Uterus (tissue), 2 donors: ENCODE results near the gene ATP2C2.

Experiments used
- POLR2A ChIP-seq, 2 donors: fragments of 450-650 bp; IDR thresholded peaks; one replicate each; pipeline ENCODE4 v1.6.1; 2016; ENCODE audit warnings: antibody characterized with exemption in 2 of 2, mild to moderate bottlenecking in 1 of 2, moderate library complexity in 1 of 2
- TF ChIP-seq, protein P1 (sequence below), 4 experiments: fragments of 200-600 bp in 2 of 4; fragments of 450-650 bp in 2 of 4; sonication (generic) in 2 of 4; IDR thresholded peaks; one replicate each; pipeline ENCODE4 v1.5.1; 2016 to 2019; ENCODE audit warnings: antibody characterized with exemption in 4 of 4, mild to moderate bottlenecking in 2 of 4, moderate library complexity in 1 of 4

DNA sequence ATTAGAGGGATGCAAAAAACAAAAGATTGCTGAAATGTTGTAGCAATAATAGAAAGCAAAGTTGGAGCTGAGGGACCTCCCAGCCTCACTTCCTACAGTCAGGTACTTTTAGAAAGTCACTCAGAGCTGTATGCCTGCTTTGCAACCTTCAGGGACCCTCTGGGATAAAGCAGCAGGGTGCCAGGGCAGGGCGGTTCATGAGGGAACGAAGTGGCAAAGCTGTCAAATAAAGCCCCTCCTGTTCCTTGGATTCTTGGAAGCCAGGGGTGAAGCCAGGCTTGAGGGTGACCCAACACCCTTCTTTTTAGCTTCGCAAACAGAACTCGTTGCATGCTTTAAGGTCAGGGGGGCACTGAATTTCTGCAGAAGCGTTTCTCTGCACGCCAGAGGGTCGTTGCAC lies 767 bp downstream of the ATP2C2 start:
- TF ChIP-seq, protein P1, sequence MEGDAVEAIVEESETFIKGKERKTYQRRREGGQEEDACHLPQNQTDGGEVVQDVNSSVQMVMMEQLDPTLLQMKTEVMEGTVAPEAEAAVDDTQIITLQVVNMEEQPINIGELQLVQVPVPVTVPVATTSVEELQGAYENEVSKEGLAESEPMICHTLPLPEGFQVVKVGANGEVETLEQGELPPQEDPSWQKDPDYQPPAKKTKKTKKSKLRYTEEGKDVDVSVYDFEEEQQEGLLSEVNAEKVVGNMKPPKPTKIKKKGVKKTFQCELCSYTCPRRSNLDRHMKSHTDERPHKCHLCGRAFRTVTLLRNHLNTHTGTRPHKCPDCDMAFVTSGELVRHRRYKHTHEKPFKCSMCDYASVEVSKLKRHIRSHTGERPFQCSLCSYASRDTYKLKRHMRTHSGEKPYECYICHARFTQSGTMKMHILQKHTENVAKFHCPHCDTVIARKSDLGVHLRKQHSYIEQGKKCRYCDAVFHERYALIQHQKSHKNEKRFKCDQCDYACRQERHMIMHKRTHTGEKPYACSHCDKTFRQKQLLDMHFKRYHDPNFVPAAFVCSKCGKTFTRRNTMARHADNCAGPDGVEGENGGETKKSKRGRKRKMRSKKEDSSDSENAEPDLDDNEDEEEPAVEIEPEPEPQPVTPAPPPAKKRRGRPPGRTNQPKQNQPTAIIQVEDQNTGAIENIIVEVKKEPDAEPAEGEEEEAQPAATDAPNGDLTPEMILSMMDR (IDR thresholded peaks at IDR 0.05): no peak
- no peak for TF ChIP-seq POLR2A (IDR thresholded peaks at IDR 0.05)
